HG02759 (cell line): ENCODE data around the gene LGR6.
"Not testable (repeated sequence)": the region's sequence is repeated elsewhere in the genome, so short reads cannot be mapped to it uniquely, and the experiment has no call there.

Experiments
- ATAC-seq: cut with Tn5 transposase; IDR thresholded peaks from one replicate; pipeline ENCODE4 v1.9.1; 2021; ENCODE audit warnings: mild to moderate bottlenecking, moderate library complexity; ENCODE audit not compliant: unreplicated experiment

Gene LGR6

GRCh38 chr1:202176949-202177927, 16.4 kb upstream of the LGR6 start:
- ATAC-seq, result no peak

DNA sequence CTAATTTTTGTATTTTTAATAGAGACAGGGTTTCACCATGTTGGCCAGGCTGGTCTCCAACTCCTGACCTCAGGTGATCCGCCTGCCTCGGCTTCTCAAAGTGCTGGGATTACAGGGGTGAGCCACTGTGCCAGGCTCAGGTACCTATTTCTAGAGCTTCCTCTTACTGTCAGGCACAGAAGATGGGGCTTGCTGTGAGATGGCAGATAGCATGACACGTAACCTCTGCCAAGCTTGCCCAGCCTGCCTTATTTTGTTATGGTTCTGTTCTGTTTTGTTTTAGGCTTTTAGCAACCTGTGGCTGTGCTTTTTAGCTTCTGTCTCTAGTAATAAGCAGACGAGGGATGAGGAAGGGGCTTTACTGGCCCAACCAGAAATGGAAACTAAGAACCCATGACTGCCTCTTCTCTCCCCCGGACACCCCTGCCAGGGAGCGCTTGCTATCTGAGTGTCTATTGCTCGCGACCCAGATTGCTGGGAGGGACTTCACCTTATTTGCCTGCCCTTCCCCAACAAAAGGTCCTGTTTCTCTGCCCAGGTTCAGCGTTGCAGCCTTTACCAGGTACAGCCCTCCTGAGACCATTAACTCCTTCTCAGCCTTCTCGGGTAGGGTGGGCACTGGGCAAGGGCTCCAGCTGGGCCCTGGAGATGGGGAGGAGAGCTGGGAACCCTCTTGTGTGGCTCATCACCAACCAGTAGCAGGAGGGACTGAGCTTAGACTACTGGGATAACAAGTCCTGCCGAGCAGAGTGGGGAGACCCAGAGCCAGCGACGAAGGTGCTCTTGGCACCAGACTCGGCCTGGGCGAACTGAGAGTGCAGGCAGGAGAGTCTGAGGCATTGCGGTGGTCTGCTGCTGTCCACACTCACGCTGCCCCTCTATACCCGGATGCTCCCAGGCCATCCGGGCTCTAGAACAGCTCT, 13.5 kb upstream of the LGR6 start:
- no peak for ATAC-seq

DNA sequence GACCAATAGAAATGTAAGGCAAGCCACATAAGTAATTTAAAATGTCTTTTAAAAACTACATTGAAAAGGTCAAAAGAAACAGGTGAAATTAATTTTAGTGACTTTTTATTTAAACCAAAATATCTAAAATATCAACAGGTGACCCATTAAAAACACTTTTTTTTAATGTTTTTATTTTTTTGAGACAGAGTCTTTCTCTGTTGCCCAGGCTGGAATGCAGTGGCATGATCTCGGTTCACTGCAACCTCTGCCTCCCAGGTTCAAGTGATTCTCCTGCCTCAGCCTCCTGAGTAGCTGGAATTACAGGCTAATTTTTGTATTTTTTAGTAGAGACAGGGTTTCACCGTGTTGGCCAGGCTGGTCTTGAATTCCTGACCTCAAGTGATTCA, 12.9 kb upstream of the LGR6 start:
- ATAC-seq, result not testable (repeated sequence)

DNA sequence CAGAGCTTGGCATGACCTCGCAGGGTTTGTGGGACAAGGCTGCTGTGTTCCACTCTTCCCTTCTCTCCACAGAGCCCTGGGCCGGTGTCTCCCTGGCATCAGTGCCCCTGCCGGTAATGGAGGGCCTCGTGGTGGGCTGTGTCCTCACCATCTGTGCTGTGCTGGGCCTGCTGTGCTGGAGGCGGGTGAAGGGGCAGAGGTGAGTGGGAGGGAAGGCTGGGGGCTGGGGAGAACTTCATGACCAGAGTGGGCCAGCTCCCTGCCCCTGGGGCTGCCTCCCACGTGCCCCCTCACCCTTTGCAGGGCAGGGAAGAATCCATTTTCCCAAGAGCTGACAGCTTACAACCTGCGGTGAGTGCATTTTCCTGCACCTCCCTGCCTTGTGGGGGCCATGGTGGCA, 12.0 kb upstream of the LGR6 start:
- no peak for ATAC-seq

GRCh38 chr1:202182040-202182877, 11.3 kb upstream of the LGR6 start:
- ATAC-seq, result no peak

DNA sequence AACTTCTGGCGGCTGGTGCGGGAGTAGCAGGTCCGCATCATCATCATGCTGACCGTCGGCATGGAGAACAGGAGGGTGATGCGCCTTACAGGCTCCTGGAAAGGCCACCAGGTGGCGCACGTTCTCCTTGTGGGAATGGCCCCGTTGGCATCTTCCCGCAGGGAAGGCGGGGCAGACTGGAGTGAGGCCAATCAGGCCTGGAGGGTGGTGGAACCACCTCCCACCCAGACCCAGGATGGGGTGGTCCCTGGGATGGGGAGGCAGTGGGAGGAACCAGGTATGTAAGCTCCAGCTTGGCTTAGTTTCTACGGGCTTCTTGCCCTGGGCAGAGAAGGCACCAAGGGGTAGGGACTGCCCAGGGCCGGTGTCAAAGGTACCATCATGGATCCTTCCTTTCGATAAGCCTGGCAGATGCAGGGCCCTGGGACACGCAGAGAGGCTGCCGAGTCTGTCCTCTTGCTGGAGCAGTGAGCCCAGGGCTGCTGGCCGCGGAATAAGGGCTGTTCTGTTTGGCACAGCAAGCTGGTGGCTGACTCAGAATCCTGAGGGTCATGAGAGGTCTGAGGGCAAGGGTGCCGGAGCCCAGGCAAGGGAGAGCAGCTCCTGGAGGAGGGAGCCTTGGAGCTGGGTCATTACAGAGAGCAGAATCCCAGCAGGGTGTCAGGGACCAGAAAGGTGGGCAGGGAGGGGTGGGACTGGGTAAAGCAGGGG, 8.7 kb upstream of the LGR6 start:
- ATAC-seq, result no peak

- ATAC-seq, result no peak
Measured at GRCh38 chr1:202186327-202186726, 7.3 kb upstream of the LGR6 start.

GRCh38 chr1:202187041-202187671, 6.4 kb upstream of the LGR6 start:
- no peak for ATAC-seq

DNA sequence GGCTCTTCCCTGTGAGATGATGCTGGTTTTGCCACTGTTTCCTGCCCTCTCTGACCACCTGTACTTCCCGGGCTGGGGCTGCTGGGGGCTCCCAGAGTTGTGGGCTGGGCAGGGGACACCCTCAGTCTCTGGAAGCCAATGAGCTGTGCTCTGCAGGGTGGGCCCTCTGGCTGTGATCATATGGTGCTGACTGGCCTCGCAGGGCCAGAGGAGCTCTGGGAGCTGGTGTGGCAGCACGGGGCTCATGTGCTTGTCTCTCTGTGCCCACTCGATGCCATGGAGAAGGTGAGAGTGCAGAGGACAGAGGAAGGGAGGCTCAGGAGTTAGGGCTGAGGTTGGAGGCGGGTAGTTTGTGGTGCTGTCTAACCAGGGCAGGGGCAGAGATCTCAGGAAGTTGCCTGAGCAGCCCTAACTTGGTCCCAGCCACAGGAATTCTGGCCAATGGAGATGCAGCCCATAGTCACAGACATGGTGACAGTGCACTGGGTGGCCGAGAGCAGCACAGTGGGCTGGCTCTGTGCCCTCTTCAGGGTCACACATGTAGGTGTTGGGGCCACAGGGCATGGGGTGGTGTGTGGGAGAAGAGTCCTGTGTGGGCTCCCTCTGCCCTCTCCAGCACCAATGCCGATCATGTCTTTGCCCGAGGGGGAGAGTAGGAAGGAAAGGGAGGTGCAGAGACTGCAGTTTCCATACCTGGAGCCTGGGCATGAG, 5.7 kb upstream of the LGR6 start:
- no peak for ATAC-seq

DNA sequence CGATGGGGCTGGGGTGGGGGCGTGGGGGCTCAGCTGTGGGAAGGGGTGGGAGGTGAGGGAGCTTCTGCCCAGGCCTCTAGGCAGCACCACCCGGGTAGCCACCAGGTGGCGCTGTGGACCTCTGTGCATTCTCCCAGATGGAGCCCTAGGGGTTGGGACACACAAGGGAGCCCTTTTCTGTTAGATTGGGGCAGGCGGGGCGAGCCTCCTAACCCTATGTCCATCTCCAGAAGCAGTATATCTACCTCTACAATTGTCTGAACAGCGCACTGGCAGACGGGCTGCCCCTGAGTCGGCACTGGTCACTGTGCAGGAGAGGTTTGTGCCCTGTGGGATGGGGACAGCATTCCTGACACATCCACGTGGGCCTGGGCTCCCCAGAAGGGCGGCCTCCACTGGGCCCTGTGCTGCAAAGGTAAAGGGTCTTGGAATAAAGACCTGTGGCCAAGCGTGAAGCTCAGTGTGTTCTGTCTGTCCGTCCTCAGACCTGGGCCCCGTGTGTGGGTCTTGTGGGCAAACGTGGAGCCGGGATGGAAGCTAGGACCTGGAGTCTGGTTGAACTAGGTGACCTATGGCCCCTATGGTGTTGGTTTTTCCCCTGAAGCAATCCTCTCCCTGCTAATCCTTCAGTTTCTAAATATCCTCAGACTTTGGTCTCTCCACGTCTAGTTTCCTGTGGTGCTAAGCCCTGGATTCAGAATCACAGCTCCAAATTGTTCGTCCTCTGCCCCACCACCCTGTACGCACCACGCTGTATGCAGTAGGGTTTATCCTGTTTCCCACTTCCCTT, 4.4 kb upstream of the LGR6 start:
- no peak for ATAC-seq

DNA sequence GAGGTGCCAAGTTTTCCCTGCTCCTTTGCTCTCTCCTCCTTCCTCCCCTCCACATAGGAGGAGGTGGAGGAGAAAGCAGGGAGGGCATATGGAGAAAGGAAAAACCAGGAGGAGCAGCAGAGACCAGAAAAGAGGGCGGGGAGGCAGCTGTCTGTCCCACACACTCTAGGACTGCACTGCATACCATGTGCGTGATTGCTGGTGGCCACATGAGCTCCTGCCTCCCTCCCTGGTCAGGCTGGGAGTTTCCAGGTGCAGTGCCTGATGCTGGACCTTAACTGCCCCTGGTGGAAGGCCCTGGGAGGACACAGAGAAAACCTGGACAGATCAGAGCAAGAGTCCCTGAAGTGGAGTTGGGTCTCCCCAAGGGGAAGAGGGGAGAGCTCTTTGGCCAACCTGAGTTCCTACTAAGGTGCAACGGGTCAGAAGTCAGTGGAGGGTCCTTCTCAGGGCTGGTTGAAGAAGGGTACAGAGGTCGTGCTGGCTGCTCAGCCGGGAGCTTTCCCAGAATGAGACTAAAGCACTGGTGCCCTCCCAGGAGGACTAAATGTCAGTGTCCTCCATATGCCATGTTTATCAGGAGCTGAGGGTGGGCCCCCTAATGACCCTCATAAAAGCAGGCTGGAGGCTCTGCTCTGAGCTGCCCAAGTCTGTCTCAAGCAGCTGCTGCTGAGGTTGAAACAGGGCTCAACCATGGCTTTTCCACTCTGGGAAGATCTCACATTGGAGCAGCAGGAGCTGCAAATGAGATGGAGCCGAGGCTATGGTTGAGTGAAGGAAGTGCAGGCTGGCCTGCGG, 3.5 kb upstream of the LGR6 start:
- ATAC-seq, result no peak

DNA sequence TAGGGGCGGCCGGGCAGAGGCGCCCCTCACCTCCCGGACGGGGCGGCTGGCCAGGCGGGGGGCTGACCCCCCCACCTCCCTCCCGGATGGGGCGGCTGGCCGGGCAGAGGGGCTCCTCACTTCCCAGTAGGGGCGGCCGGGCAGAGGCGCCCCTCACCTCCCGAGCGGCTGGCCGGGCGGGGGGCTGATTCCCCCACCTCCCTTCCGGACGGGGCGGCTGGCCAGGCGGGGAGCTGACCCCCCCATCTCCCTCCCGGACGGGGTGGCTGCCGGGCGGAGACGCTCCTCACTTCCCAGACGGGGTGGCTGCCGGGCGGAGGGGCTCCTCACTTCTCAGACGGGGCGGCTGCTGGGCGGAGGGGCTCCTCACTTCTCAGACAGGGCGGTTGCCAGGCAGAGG, 2.2 kb upstream of the LGR6 start:
- not testable (repeated sequence) for ATAC-seq

- no peak for ATAC-seq
Measured at GRCh38 chr1:202192770-202193613, 607 bp upstream of the LGR6 start.

GRCh38 chr1:202194328-202194648, 689 bp downstream of the LGR6 start:
- no peak for ATAC-seq

GRCh38 chr1:202197653-202198365, 4.2 kb downstream of the LGR6 start:
- no peak for ATAC-seq

- ATAC-seq, result no peak
Measured at GRCh38 chr1:202198366-202198724, 4.7 kb downstream of the LGR6 start.
